ENCODE data around the gene RBM10. TPM values are rescaled to one million over a fixed set of nuclear protein-coding genes. Genes with fewer than 3 reads are reported as not detected.

The RBM10 gene
- total RNA-seq, 1 experiment from 2014 or later = 47.2 TPM

DNA sequence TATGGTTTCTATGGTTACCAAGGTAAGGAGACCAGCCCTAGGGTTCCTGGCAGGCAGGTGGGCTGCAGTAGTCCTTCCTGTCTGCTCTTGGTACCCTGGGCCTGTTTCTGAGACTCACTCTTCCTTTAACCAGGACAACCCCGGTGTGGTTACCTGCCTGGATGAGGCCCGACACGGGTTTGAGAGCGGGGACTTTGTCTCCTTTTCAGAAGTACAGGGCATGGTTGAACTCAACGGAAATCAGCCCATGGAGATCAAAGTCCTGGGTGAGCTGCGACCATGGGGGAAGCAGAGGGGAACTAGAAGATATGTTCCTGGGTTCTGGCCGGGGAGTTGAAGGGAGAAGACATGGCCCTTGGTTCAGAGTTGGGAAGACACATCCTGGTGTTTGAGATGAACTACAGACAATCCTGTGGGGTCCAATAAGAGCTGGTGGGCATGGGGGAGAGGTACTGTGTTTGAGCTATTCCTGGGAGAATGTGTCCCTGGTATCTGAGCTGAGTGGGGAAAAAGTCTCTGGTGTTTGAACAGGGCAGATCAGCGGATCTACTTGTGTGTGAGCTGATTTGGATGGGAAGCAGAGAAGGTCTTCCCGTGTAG is 56.4 kb downstream of the RBM10 start:
- H3K4me3 Mint-ChIP-seq (ENCODE audit: low read depth, unreplicated experiment) = no peak overlapping the region
- H3K36me3 Mint-ChIP-seq (ENCODE audit: insufficient read depth, unreplicated experiment) = peaks cover 65% of the 10 kb centered on the region
- no peak for DNase-seq
- H3K9me3 Mint-ChIP-seq (ENCODE audit: low read depth, unreplicated experiment) = no peaks in the 10 kb centered on the region
- intact Hi-C loops (cut with micrococcal nuclease; ENCODE audit: unreplicated experiment) = no loop called here
- H3K27ac Mint-ChIP-seq (ENCODE audit: unreplicated experiment) = no peak overlapping the region
- TF ChIP-seq, protein P1, sequence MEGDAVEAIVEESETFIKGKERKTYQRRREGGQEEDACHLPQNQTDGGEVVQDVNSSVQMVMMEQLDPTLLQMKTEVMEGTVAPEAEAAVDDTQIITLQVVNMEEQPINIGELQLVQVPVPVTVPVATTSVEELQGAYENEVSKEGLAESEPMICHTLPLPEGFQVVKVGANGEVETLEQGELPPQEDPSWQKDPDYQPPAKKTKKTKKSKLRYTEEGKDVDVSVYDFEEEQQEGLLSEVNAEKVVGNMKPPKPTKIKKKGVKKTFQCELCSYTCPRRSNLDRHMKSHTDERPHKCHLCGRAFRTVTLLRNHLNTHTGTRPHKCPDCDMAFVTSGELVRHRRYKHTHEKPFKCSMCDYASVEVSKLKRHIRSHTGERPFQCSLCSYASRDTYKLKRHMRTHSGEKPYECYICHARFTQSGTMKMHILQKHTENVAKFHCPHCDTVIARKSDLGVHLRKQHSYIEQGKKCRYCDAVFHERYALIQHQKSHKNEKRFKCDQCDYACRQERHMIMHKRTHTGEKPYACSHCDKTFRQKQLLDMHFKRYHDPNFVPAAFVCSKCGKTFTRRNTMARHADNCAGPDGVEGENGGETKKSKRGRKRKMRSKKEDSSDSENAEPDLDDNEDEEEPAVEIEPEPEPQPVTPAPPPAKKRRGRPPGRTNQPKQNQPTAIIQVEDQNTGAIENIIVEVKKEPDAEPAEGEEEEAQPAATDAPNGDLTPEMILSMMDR (IDR thresholded peaks at IDR 0.05; ENCODE audit: unreplicated experiment) = no peak
- peaks cover 5% of the 10 kb centered on the region for H3K4me1 Mint-ChIP-seq (ENCODE audit: low read depth, unreplicated experiment)
- no TSS peak for BruUV-seq (replicated peaks)
- CTCF ChIA-PET = no interaction called here
- H3K27me3 Mint-ChIP-seq (ENCODE audit: unreplicated experiment) = no peaks in the 10 kb centered on the region

DNA sequence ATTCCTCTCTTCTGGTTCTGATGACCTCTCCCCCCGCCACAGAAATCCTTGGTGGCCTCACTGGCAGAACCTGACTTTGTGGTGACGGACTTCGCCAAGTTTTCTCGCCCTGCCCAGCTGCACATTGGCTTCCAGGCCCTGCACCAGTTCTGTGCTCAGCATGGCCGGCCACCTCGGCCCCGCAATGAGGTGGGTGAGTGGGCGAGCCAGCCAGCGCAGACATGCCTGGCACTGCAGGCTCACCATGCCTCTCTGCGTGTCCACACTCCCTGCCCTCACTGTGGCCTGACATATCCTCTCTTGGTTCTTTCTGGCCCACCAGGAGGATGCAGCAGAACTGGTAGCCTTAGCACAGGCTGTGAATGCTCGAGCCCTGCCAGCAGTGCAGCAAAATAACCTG is 57.3 kb downstream of the RBM10 start:
- Mint-ChIP-seq H3K4me1 (ENCODE audit: low read depth, unreplicated experiment) (no peaks in the 10 kb centered on the region), H3K27ac (ENCODE audit: unreplicated experiment) (no peak overlapping the region), H3K4me3 (ENCODE audit: low read depth, unreplicated experiment) (no peak overlapping the region), H3K27me3 (ENCODE audit: unreplicated experiment) (no peaks in the 10 kb centered on the region), H3K9me3 (ENCODE audit: low read depth, unreplicated experiment) (no peaks in the 10 kb centered on the region), H3K36me3 (ENCODE audit: insufficient read depth, unreplicated experiment) (peaks cover 56% of the 10 kb centered on the region)
- BruUV-seq (replicated peaks) = no TSS peak
- CTCF ChIA-PET = no interaction called here
- TF ChIP-seq, protein P1 (IDR thresholded peaks at IDR 0.05; ENCODE audit: unreplicated experiment) = no peak
- intact Hi-C loops (cut with micrococcal nuclease; ENCODE audit: unreplicated experiment) = no loop called here
- DNase-seq = no peak

DNA sequence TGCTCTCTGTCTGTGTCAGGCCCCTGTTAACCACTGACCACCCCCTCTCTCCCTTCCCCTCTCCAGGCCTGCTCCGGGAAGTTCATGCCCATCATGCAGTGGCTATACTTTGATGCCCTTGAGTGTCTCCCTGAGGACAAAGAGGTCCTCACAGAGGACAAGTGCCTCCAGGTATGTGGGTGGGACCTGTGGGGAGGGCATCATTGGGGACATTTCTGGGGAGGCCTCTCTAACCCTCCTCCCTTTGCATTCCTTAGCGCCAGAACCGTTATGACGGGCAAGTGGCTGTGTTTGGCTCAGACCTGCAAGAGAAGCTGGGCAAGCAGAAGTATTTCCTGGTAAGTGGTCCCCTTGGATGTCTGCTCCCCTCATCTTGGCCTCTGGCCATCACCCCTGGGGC is 57.9 kb downstream of the RBM10 start:
- Mint-ChIP-seq H3K27ac (ENCODE audit: unreplicated experiment) (no peak overlapping the region), H3K4me1 (ENCODE audit: low read depth, unreplicated experiment) (no peaks in the 10 kb centered on the region), H3K36me3 (ENCODE audit: insufficient read depth, unreplicated experiment) (peaks cover 53% of the 10 kb centered on the region), H3K4me3 (ENCODE audit: low read depth, unreplicated experiment) (no peak overlapping the region), H3K27me3 (ENCODE audit: unreplicated experiment) (no peaks in the 10 kb centered on the region), H3K9me3 (ENCODE audit: low read depth, unreplicated experiment) (no peaks in the 10 kb centered on the region)
- intact Hi-C loops (cut with micrococcal nuclease; ENCODE audit: unreplicated experiment) = no loop called here
- CTCF ChIA-PET = no interaction called here
- no peak for DNase-seq
- no TSS peak for BruUV-seq (replicated peaks)
- TF ChIP-seq, protein P1 (IDR thresholded peaks at IDR 0.05; ENCODE audit: unreplicated experiment) = no peak

DNA sequence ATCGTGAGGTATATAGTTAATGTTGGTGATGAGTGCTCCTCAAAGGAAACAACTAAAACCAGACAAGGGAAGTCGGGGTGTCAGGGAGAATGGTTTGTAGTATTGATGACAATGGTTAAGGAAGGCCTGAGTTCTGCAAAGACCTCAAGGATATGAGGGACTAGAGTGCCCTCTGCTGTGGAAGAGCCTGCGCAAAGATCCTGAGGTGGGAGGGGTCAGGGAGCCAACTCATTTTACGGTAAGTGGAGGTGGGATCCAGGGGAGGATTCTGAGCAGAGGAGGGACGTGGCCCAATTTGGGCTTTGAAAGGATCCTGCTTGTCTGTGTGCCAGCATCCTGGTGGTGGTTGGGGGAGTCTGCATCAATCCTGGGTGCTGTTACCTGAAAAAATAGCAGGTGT is 59.9 kb downstream of the RBM10 start:
- Mint-ChIP-seq H3K36me3 (ENCODE audit: insufficient read depth, unreplicated experiment) (peaks cover 54% of the 10 kb centered on the region), H3K27me3 (ENCODE audit: unreplicated experiment) (no peaks in the 10 kb centered on the region), H3K4me1 (ENCODE audit: low read depth, unreplicated experiment) (no peaks in the 10 kb centered on the region), H3K27ac (ENCODE audit: unreplicated experiment) (no peak overlapping the region), H3K9me3 (ENCODE audit: low read depth, unreplicated experiment) (no peaks in the 10 kb centered on the region), H3K4me3 (ENCODE audit: low read depth, unreplicated experiment) (no peak overlapping the region)
- CTCF ChIA-PET = no interaction called here
- DNase-seq = no peak
- intact Hi-C loops (cut with micrococcal nuclease; ENCODE audit: unreplicated experiment) = no loop called here
- TF ChIP-seq, protein P1 (IDR thresholded peaks at IDR 0.05; ENCODE audit: unreplicated experiment) = no peak
- BruUV-seq (replicated peaks) = no TSS peak

All from Calu3 (cell line).